Measurements from ENCODE around the gene RAP1GAP. TPM values are rescaled to one million over a fixed set of nuclear protein-coding genes. Genes with fewer than 3 reads are reported as not detected.

The RAP1GAP gene
- total and polyA plus RNA-seq, 9 of the 15 experiments (the other 6 are each of a cell fraction or from before 2014, with no cell fraction given), result 0.29 to 30.2 (median 19.2) TPM

DNA sequence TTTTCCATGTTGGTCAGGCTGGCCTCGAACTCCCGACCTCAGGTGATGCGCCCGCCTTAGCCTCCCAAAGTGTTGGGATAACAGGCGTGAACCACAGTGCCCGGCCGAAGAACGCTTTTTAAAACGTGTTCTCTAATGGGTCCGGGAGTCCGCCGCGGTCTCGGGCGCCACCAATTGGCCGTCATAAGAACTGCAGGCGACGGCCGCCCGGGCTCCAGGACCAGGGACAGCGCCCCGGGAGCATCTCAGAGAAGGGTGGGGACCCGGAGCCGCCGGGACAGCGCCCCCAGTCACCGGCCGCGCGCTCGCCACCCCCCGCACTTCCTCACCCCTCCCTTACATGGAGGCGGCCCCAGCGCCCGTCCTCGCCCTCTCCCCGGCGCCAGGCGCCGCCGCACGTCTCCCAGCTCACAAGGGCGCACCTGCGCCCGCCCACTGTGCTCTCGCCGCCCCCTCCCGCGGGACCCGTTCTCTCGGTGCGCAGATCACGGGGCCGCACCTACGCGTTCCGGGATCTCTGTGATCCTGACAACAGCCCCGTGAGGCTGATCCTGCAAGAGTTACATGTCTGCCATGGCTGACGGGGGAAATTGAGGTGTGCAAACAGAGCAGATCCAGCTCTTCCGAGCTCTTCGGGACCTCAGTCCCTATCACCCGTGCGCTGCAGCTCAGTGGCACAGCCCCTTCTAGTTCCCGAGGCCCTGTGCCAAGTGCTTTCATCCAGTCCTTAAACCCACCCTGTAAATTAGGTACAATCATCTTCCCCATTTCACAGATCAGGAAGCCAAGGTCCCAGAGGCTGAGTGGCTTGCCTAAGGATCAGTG, 9.8 kb downstream of the RAP1GAP start (continued):
- TF ChIP-seq, protein P1, sequence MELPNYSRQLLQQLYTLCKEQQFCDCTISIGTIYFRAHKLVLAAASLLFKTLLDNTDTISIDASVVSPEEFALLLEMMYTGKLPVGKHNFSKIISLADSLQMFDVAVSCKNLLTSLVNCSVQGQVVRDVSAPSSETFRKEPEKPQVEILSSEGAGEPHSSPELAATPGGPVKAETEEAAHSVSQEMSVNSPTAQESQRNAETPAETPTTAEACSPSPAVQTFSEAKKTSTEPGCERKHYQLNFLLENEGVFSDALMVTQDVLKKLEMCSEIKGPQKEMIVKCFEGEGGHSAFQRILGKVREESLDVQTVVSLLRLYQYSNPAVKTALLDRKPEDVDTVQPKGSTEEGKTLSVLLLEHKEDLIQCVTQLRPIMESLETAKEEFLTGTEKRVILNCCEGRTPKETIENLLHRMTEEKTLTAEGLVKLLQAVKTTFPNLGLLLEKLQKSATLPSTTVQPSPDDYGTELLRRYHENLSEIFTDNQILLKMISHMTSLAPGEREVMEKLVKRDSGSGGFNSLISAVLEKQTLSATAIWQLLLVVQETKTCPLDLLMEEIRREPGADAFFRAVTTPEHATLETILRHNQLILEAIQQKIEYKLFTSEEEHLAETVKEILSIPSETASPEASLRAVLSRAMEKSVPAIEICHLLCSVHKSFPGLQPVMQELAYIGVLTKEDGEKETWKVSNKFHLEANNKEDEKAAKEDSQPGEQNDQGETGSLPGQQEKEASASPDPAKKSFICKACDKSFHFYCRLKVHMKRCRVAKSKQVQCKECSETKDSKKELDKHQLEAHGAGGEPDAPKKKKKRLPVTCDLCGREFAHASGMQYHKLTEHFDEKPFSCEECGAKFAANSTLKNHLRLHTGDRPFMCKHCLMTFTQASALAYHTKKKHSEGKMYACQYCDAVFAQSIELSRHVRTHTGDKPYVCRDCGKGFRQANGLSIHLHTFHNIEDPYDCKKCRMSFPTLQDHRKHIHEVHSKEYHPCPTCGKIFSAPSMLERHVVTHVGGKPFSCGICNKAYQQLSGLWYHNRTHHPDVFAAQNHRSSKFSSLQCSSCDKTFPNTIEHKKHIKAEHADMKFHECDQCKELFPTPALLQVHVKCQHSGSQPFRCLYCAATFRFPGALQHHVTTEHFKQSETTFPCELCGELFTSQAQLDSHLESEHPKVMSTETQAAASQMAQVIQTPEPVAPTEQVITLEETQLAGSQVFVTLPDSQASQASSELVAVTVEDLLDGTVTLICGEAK (IDR thresholded peaks at IDR 0.05), result peak; percentile 74
- TF ChIP-seq, protein P1 (CRISPR knock-in tag; IDR thresholded peaks at IDR 0.05), result peak; percentile 61
- TF ChIP-seq NR2C1 (IDR thresholded peaks at IDR 0.05) (no peak), NR2C1 (tag; IDR thresholded peaks at IDR 0.05) (0 out of 2 replicates have a peak, but pooled peaks have one; percentile 36), NR2C2 (CRISPR knock-in tag; IDR thresholded peaks at IDR 0.05) (peak; percentile 80), NR2C2 (tag; IDR thresholded peaks at IDR 0.05) (no peak), ILK (tag; IDR thresholded peaks at IDR 0.05; ENCODE audit: borderline replicate concordance, low read depth) (no peak), NCOA1 (IDR thresholded peaks at IDR 0.05; ENCODE audit: low read depth) (peak; percentile 89), KAT7 (CRISPR knock-in tag; IDR thresholded peaks at IDR 0.05; ENCODE audit: borderline replicate concordance) (peak; percentile 97; the same call in 1 of the 2 replicates), SMAD2 (IDR thresholded peaks at IDR 0.05; ENCODE audit: low read depth, low read length) (no peak), HIVEP1 (CRISPR knock-in tag; IDR thresholded peaks at IDR 0.05) (0 out of 2 replicates have a peak, but pooled peaks have one; percentile 6), ZNF282 (CRISPR knock-in tag; IDR thresholded peaks at IDR 0.05) (peak; percentile 97; the same call in 1 of the 2 replicates), KAT2B (IDR thresholded peaks at IDR 0.05; ENCODE audit: low read depth, low read length) (no peak), ZNF431 (CRISPR knock-in tag; IDR thresholded peaks at IDR 0.05) (peak; percentile 86)
- TF ChIP-seq, protein P2, sequence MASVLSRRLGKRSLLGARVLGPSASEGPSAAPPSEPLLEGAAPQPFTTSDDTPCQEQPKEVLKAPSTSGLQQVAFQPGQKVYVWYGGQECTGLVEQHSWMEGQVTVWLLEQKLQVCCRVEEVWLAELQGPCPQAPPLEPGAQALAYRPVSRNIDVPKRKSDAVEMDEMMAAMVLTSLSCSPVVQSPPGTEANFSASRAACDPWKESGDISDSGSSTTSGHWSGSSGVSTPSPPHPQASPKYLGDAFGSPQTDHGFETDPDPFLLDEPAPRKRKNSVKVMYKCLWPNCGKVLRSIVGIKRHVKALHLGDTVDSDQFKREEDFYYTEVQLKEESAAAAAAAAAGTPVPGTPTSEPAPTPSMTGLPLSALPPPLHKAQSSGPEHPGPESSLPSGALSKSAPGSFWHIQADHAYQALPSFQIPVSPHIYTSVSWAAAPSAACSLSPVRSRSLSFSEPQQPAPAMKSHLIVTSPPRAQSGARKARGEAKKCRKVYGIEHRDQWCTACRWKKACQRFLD (CRISPR knock-in tag; IDR thresholded peaks at IDR 0.05), result peak; percentile 79
- TF ChIP-seq, protein P3, sequence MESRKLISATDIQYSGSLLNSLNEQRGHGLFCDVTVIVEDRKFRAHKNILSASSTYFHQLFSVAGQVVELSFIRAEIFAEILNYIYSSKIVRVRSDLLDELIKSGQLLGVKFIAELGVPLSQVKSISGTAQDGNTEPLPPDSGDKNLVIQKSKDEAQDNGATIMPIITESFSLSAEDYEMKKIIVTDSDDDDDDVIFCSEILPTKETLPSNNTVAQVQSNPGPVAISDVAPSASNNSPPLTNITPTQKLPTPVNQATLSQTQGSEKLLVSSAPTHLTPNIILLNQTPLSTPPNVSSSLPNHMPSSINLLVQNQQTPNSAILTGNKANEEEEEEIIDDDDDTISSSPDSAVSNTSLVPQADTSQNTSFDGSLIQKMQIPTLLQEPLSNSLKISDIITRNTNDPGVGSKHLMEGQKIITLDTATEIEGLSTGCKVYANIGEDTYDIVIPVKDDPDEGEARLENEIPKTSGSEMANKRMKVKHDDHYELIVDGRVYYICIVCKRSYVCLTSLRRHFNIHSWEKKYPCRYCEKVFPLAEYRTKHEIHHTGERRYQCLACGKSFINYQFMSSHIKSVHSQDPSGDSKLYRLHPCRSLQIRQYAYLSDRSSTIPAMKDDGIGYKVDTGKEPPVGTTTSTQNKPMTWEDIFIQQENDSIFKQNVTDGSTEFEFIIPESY (CRISPR knock-in tag; IDR thresholded peaks at IDR 0.05), result peak; percentile 97

Measured in K562 (cell line).